Gastroesophageal sphincter (tissue), 3 donors: Measurements from ENCODE around the gene NAAA.

Experiments
- EP300 ChIP-seq: sonication (generic); formaldehyde crosslinking; IDR thresholded peaks from one replicate; pipeline ENCODE4 v1.6.1; 2017; ENCODE audit warnings: antibody characterized with exemption, mild to moderate bottlenecking
- POLR2A ChIP-seq, 2 donors: fragments of 450-650 bp; IDR thresholded peaks; one replicate each; pipeline ENCODE4 v1.6.1; 2017; ENCODE audit warnings: antibody characterized with exemption in 2 of 2, mild to moderate bottlenecking in 2 of 2, moderate library complexity in 1 of 2
- POLR2AphosphoS5 ChIP-seq: sonication (generic); formaldehyde crosslinking; IDR thresholded peaks from one replicate; pipeline ENCODE4 v1.6.1; 2017; ENCODE audit warnings: antibody characterized with exemption
- TF ChIP-seq, protein P1 (sequence below), 4 experiments: fragments of 200-600 bp in 2 of 4; fragments of 450-650 bp in 2 of 4; sonication (generic) in 1 of 4; IDR thresholded peaks; one replicate each; pipeline ENCODE4 v1.5.1; 2017 to 2019; ENCODE audit warnings: antibody characterized with exemption in 4 of 4, mild to moderate bottlenecking in 2 of 4, moderate library complexity in 2 of 4

DNA sequence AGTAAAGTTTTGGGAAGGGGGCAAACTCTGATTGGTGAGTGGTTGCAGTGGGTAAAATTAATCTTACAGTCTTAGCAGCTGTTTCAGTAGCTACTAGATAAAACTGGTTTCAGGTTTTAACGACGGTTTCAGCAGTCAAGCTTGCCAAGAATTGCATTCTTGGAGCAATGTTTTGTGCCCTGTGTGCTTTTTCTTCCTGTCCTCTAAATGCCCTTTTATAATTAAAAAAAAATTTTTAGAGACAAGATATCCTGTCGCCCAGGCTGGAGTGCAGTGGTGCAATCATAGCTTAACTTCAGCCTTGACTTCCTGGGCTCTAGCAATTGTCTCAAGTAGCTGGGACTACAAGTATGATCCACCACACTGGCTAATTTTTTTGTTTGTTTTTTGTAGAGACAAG lies 32.3 kb downstream of the NAAA start:
- TF ChIP-seq, protein P1, sequence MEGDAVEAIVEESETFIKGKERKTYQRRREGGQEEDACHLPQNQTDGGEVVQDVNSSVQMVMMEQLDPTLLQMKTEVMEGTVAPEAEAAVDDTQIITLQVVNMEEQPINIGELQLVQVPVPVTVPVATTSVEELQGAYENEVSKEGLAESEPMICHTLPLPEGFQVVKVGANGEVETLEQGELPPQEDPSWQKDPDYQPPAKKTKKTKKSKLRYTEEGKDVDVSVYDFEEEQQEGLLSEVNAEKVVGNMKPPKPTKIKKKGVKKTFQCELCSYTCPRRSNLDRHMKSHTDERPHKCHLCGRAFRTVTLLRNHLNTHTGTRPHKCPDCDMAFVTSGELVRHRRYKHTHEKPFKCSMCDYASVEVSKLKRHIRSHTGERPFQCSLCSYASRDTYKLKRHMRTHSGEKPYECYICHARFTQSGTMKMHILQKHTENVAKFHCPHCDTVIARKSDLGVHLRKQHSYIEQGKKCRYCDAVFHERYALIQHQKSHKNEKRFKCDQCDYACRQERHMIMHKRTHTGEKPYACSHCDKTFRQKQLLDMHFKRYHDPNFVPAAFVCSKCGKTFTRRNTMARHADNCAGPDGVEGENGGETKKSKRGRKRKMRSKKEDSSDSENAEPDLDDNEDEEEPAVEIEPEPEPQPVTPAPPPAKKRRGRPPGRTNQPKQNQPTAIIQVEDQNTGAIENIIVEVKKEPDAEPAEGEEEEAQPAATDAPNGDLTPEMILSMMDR (IDR thresholded peaks at IDR 0.05), result no peak
- TF ChIP-seq POLR2A (IDR thresholded peaks at IDR 0.05) (no peak), EP300 (no peak), POLR2AphosphoS5 (no peak)
